Neuron (in vitro differentiated cells): ENCODE results near the gene EEFSEC.

Source experiments
- H2AFZ ChIP-seq: one replicate; pipeline ENCODE4 v1.6.1; 2013; ENCODE audit warnings: low read depth, mild to moderate bottlenecking, inconsistent platforms, low read length, moderate library complexity
- H3K27me3 ChIP-seq: one replicate; pipeline ENCODE4 v1.6.1; 2013; ENCODE audit warnings: low read length; ENCODE audit not compliant: insufficient read depth
- H3K36me3 ChIP-seq: one replicate; pipeline ENCODE4 v1.6.1; 2013; ENCODE audit warnings: low read length; ENCODE audit not compliant: insufficient read depth
- H3K4me1 ChIP-seq: one replicate; pipeline ENCODE4 v1.6.1; 2013; ENCODE audit warnings: low read length; ENCODE audit not compliant: insufficient read depth
- H3K4me3 ChIP-seq: 2 replicates; pipeline ENCODE4 v1.5.1; 2013; ENCODE audit warnings: mild to moderate bottlenecking, low read length, moderate library complexity
- H3K9me3 ChIP-seq: one replicate; pipeline ENCODE4 v1.6.1; 2013; ENCODE audit warnings: low read length

EEFSEC gene

DNA sequence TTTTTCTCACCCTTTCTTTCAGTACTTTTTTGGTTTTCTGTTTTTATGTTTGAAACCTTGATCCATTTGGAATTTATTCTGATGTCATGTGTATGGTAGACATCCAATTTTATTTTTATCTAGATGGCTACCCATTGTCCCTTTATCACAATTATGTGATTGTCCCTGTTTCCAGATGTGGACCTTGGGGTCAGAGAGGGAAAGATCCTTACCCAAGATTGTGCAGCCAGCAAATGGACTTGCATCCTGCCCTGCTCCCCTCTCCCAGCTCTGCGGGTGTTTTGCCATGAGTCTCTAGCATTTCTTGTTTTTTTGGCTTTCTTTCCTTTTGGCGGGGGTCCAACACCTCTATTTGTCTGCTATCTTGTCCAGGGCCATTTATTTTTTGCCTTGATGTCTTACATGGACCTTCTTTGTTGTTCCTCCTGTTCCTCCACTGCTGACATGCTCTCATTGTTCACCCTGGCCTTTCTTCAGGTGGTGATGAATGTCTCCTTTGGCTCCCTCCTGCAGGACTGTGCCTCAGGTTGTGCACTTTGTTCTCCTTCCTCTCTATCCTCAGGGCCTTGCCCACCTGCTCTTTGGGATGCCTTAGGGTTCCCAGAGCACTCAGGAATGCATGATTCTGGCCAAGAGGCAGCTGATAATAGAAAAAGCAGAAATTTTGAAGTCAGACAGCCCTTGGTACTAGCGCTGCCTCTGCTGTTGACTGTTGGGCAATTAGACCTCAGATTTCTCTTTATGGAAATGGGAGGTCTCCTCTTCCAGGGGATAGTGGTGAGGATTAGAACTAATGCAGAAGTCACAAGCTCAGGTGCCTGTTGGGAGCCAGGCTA, 84.3 kb downstream of the EEFSEC start:
- Histone ChIP-seq H3K27me3 (no peaks in the 10 kb centered on the region), H3K4me3 (no peak overlapping the region), H3K9me3 (no peaks in the 10 kb centered on the region), H2AFZ (no peak overlapping the region), H3K36me3 (no peaks in the 10 kb centered on the region), H3K4me1 (peaks cover 15% of the 10 kb centered on the region)

- H3K36me3 ChIP-seq: no peaks in the 10 kb centered on the region
- H3K4me3 ChIP-seq: no peak overlapping the region
- H2AFZ ChIP-seq: no peak overlapping the region
- H3K9me3 ChIP-seq: no peaks in the 10 kb centered on the region
- H3K27me3 ChIP-seq: no peaks in the 10 kb centered on the region
- peaks cover 18% of the 10 kb centered on the region for H3K4me1 ChIP-seq
Measured at GRCh38 chr3:128238184-128238489, 84.9 kb downstream of the EEFSEC start.

DNA sequence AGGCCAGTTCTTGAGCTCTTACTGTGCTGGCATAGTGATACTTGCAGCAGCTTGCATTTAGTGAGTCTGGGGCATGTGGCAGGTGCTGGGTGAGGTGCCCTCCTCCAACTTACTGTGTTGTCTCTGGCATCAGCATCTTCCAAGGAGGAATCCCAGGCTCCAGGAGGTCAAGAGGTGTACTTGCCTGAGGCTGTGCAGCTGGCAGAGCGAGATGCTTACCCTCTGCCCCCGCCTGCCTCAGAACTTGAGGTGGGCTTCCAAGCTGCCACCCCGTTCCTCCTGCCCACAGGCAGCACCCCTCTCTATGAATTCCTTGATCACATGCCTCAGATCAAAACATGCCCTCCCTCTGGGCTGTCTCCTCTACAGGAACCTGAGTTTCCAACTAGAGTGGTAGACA, 86.0 kb downstream of the EEFSEC start:
- Histone ChIP-seq H3K4me1 (peaks cover 18% of the 10 kb centered on the region), H3K27me3 (no peaks in the 10 kb centered on the region), H3K9me3 (no peaks in the 10 kb centered on the region), H3K36me3 (no peaks in the 10 kb centered on the region), H2AFZ (no peak overlapping the region), H3K4me3 (no peak overlapping the region)

DNA sequence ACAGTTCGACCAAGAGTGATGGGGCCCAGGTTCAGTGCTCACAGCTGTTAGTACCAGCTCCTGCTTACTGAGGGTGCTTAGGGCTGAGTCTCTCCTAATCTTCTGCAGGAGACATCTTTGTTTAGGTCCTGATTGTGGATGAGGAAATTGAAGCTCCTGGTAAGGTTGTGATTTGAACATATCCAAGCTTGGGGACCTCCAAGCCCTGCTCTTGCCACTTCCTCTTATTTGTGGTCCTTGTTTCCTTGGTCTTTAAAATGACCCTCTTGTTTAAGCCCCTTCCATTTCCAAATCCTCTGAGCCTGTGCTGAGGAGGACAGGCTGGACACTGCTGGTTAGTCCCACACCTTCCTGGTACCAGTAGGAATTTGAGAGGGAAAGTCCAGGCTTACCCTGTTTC, 87.0 kb downstream of the EEFSEC start:
- H3K36me3 ChIP-seq: no peaks in the 10 kb centered on the region
- no peaks in the 10 kb centered on the region for H3K27me3 ChIP-seq
- no peak overlapping the region for H2AFZ ChIP-seq

GRCh38 chr3:128241741-128242140, 88.5 kb downstream of the EEFSEC start:
- Histone ChIP-seq H3K27me3 (no peaks in the 10 kb centered on the region), H3K4me1 (peaks cover 6% of the 10 kb centered on the region), H3K36me3 (no peaks in the 10 kb centered on the region), H3K9me3 (no peaks in the 10 kb centered on the region), H3K4me3 (no peak overlapping the region), H2AFZ (no peak overlapping the region)

More for the DNA sequence above, 87.0 kb downstream of the EEFSEC start:
- Histone ChIP-seq H3K4me3 (no peak overlapping the region), H3K9me3 (no peaks in the 10 kb centered on the region), H3K4me1 (peaks cover 18% of the 10 kb centered on the region)

GRCh38 chr3:128242818-128243601, 89.7 kb downstream of the EEFSEC start:
- H3K27me3 ChIP-seq: no peaks in the 10 kb centered on the region
- H3K4me3 ChIP-seq: no peak overlapping the region
- H3K36me3 ChIP-seq: peaks cover 4% of the 10 kb centered on the region
- H3K9me3 ChIP-seq: no peaks in the 10 kb centered on the region
- no peak overlapping the region for H2AFZ ChIP-seq
- peaks cover 8% of the 10 kb centered on the region for H3K4me1 ChIP-seq

DNA sequence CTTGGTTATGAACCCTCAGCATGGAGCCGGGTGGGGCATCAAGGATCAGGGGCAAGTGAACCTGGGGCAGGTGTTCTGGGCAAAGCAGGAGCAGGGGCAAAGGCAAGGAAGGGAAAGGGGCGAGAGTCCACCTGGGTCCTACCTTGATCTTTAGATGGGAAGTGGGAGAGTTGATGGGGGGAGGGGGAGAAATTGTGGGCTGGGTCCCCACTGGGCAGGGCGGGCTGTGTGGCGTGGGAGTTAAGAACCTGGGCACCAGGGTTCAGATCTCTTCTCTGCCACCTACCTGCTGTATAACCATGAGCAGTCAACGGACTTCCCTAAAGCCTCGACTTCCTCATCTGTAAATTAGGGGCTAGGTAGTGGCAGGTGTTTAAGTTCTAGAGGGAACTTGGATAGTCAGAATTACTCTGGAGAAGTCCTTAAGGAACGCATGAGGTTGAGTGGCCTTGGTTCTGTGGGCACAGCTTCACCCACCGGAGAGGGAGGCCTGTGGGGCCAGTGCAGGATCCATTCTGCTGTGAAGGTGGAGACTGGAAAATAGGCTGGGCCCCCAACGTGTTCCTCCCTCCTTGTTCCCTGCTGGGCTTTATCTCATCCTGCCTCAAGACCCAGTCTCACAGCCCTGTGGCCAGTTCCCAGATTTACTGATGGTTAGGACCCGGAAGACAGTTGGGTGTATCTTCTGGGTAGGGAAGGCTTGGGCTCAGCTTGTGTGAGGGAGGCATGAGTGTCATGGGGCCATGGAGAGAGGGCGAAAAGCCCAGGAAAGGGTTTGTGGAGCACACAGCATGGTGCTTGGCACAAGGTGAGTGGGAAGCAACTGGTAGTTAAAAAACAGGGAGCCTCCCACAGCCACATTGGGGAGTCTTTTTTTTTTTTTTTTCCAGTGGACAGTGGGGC, 90.6 kb downstream of the EEFSEC start:
- H3K9me3 ChIP-seq: no peaks in the 10 kb centered on the region
- H3K36me3 ChIP-seq: peaks cover 4% of the 10 kb centered on the region
- no peak overlapping the region for H3K4me3 ChIP-seq
- no peak overlapping the region for H2AFZ ChIP-seq
- peaks cover 12% of the 10 kb centered on the region for H3K4me1 ChIP-seq
- no peaks in the 10 kb centered on the region for H3K27me3 ChIP-seq

DNA sequence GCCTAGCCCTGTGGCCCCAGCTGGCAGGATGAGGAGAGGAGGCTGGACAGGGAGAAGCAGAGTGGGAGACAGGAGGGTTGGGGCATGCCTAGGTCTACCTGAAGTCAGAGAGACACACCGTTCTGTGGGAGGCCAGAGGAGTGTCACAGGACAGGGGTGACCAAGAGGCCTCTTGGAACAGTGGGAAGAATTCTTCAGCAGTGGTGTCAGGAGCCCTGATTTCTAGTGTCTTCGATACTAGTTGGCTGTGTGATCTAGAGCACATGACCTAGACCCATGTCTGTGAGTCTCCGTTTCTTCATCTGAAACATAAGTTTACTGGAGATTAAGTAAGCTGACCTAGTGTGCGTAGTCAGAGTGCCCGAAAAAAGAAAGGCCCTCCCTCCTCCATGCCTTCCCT, 92.2 kb downstream of the EEFSEC start:
- H2AFZ ChIP-seq: no peak overlapping the region
- peaks cover 12% of the 10 kb centered on the region for H3K4me1 ChIP-seq
- no peaks in the 10 kb centered on the region for H3K9me3 ChIP-seq
- H3K4me3 ChIP-seq: no peak overlapping the region
- peaks cover 4% of the 10 kb centered on the region for H3K36me3 ChIP-seq
- H3K27me3 ChIP-seq: no peaks in the 10 kb centered on the region

- H2AFZ ChIP-seq: no peak overlapping the region
- no peaks in the 10 kb centered on the region for H3K9me3 ChIP-seq
- no peaks in the 10 kb centered on the region for H3K27me3 ChIP-seq
- peaks cover 4% of the 10 kb centered on the region for H3K36me3 ChIP-seq
- peaks cover 10% of the 10 kb centered on the region for H3K4me1 ChIP-seq
- H3K4me3 ChIP-seq: no peak overlapping the region
Measured at GRCh38 chr3:128247666-128248409, 94.6 kb downstream of the EEFSEC start.

GRCh38 chr3:128252083-128252482, 98.8 kb downstream of the EEFSEC start:
- Histone ChIP-seq H3K4me1 (peaks cover 8% of the 10 kb centered on the region), H3K9me3 (no peaks in the 10 kb centered on the region), H3K27me3 (no peaks in the 10 kb centered on the region), H2AFZ (no peak overlapping the region), H3K36me3 (peaks cover 3% of the 10 kb centered on the region), H3K4me3 (no peak overlapping the region)

DNA sequence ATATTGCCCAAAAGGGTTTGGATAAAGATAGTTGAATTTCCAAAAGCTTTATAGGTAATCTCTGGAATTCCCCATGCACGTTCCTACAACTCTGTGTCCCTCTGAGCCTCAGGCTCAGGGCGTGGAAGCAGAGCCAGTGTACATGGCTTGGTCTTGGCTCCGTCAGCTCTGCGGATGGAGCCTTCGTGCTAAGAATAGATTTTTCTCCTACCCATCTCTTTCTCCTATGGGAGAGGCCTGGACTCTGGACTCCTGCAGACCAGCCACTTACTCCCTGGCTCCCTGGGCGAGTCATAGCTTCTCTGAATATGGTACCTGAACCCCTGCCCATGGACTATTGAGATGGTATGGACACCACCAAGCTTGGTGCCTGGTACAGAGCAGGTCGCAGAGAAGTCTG, 99.9 kb downstream of the EEFSEC start:
- H3K4me3 ChIP-seq: no peak overlapping the region
- peaks cover 2% of the 10 kb centered on the region for H3K4me1 ChIP-seq
- no peak overlapping the region for H2AFZ ChIP-seq

DNA sequence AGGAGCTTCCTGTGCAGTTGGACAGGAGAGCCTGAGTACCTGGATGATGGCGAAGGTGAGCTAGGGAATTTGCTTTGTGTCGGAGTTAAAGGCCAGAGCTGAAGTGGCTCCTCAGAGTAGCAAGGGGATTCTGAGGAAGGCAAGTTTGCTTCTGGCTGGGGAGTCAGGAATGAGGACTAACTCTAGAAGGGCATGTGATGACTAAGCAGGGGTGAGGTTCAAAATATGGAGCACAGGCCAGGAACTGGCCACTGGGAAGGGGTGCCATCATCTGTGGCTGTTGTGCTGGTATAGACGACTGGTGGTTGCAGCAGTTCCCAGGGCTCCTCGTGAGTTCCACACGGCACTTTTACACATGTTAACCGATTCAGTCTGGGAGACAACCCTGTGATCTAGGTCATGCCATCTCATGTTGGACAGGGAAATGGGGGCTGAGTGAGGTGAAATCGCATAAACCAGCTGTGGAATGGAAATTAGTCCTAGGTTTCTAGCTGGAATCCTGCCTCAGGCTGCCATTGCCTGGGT, 100.8 kb downstream of the EEFSEC start:
- Histone ChIP-seq H3K4me3 (no peak overlapping the region), H2AFZ (no peak overlapping the region), H3K9me3 (peaks cover 4% of the 10 kb centered on the region), H3K27me3 (no peaks in the 10 kb centered on the region), H3K4me1 (no peaks in the 10 kb centered on the region), H3K36me3 (no peaks in the 10 kb centered on the region)

More for the DNA sequence above, 99.9 kb downstream of the EEFSEC start:
- Histone ChIP-seq H3K36me3 (no peaks in the 10 kb centered on the region), H3K27me3 (no peaks in the 10 kb centered on the region), H3K9me3 (peaks cover 2% of the 10 kb centered on the region)
